Neuron (in vitro differentiated cells): Measurements from ENCODE around the gene RFC2.
"Not testable (repeated sequence)": the region's sequence is repeated elsewhere in the genome, so short reads cannot be mapped to it uniquely, and the experiment has no call there.

ENCODE experiments used
- H2AFZ ChIP-seq: one replicate; pipeline ENCODE4 v1.6.1; 2013; ENCODE audit warnings: low read depth, mild to moderate bottlenecking, inconsistent platforms, low read length, moderate library complexity
- H3K27me3 ChIP-seq: one replicate; pipeline ENCODE4 v1.6.1; 2013; ENCODE audit warnings: low read length; ENCODE audit not compliant: insufficient read depth
- H3K36me3 ChIP-seq: one replicate; pipeline ENCODE4 v1.6.1; 2013; ENCODE audit warnings: low read length; ENCODE audit not compliant: insufficient read depth
- H3K4me1 ChIP-seq: one replicate; pipeline ENCODE4 v1.6.1; 2013; ENCODE audit warnings: low read length; ENCODE audit not compliant: insufficient read depth
- H3K4me3 ChIP-seq: 2 replicates; pipeline ENCODE4 v1.5.1; 2013; ENCODE audit warnings: mild to moderate bottlenecking, low read length, moderate library complexity
- H3K9me3 ChIP-seq: one replicate; pipeline ENCODE4 v1.6.1; 2013; ENCODE audit warnings: low read length

The RFC2 gene

GRCh38 chr7:74253835-74254128 lies 417 bp downstream of the RFC2 start:
- Histone ChIP-seq H3K9me3 (no peaks in the 10 kb centered on the region), H3K4me3 (peak overlapping the region; percentile 78), H3K27me3 (no peaks in the 10 kb centered on the region), H2AFZ (peak overlapping the region; percentile 31), H3K4me1 (peaks cover 14% of the 10 kb centered on the region), H3K36me3 (peaks cover 37% of the 10 kb centered on the region)

- Histone ChIP-seq H3K9me3 (no peaks in the 10 kb centered on the region), H3K36me3 (peaks cover 39% of the 10 kb centered on the region), H3K4me1 (peaks cover 14% of the 10 kb centered on the region), H3K27me3 (no peaks in the 10 kb centered on the region), H3K4me3 (peak overlapping the region; percentile 78), H2AFZ (no peak overlapping the region)
Measured at GRCh38 chr7:74253331-74253730, 868 bp downstream of the RFC2 start.

GRCh38 chr7:74252893-74253292 lies 1.3 kb downstream of the RFC2 start:
- Histone ChIP-seq H3K9me3 (no peaks in the 10 kb centered on the region), H2AFZ (no peak overlapping the region), H3K27me3 (no peaks in the 10 kb centered on the region), H3K4me1 (peaks cover 14% of the 10 kb centered on the region), H3K4me3 (peak overlapping the region; percentile 78), H3K36me3 (peaks cover 43% of the 10 kb centered on the region)

GRCh38 chr7:74249058-74249457 lies 5.1 kb downstream of the RFC2 start:
- H3K4me3 ChIP-seq, H3K27me3 ChIP-seq, H3K4me1 ChIP-seq, H2AFZ ChIP-seq, H3K9me3 ChIP-seq: not testable (repeated sequence)
- peaks cover 65% of the 10 kb centered on the region for H3K36me3 ChIP-seq

GRCh38 chr7:74248156-74248555 lies 6.0 kb downstream of the RFC2 start:
- Histone ChIP-seq H3K4me1 (peaks cover 3% of the 10 kb centered on the region), H3K9me3 (no peaks in the 10 kb centered on the region), H2AFZ (no peak overlapping the region), H3K4me3 (no peak overlapping the region), H3K27me3 (no peaks in the 10 kb centered on the region), H3K36me3 (peaks cover 74% of the 10 kb centered on the region)

- Histone ChIP-seq H3K27me3 (no peaks in the 10 kb centered on the region), H2AFZ (no peak overlapping the region), H3K9me3 (no peaks in the 10 kb centered on the region), H3K36me3 (peaks cover 82% of the 10 kb centered on the region), H3K4me3 (no peak overlapping the region), H3K4me1 (no peaks in the 10 kb centered on the region)
Measured at GRCh38 chr7:74246497-74246896, 7.7 kb downstream of the RFC2 start.

GRCh38 chr7:74242122-74242443 lies 12.1 kb downstream of the RFC2 start:
- Histone ChIP-seq H2AFZ (no peak overlapping the region), H3K4me3 (no peak overlapping the region), H3K36me3 (peaks cover 81% of the 10 kb centered on the region), H3K4me1 (no peaks in the 10 kb centered on the region), H3K9me3 (no peaks in the 10 kb centered on the region), H3K27me3 (no peaks in the 10 kb centered on the region)

- no peaks in the 10 kb centered on the region for H3K27me3 ChIP-seq
- H3K4me1 ChIP-seq: no peaks in the 10 kb centered on the region
- no peak overlapping the region for H3K4me3 ChIP-seq
- peaks cover 86% of the 10 kb centered on the region for H3K36me3 ChIP-seq
- no peaks in the 10 kb centered on the region for H3K9me3 ChIP-seq
- no peak overlapping the region for H2AFZ ChIP-seq
Measured at GRCh38 chr7:74240482-74240881, 13.7 kb downstream of the RFC2 start.

- Histone ChIP-seq H3K27me3 (no peaks in the 10 kb centered on the region), H3K4me1 (no peaks in the 10 kb centered on the region), H3K36me3 (peaks cover 75% of the 10 kb centered on the region), H2AFZ (no peak overlapping the region), H3K4me3 (no peak overlapping the region), H3K9me3 (no peaks in the 10 kb centered on the region)
Measured at GRCh38 chr7:74236284-74236683, 17.9 kb downstream of the RFC2 start.

GRCh38 chr7:74235518-74236268 lies 18.5 kb downstream of the RFC2 start:
- Histone ChIP-seq H2AFZ (no peak overlapping the region), H3K4me3 (no peak overlapping the region), H3K4me1 (no peaks in the 10 kb centered on the region), H3K27me3 (no peaks in the 10 kb centered on the region), H3K36me3 (peaks cover 77% of the 10 kb centered on the region), H3K9me3 (no peaks in the 10 kb centered on the region)

- H3K36me3 ChIP-seq: peaks cover 78% of the 10 kb centered on the region
- H3K9me3 ChIP-seq: no peaks in the 10 kb centered on the region
- H2AFZ ChIP-seq: no peak overlapping the region
- H3K27me3 ChIP-seq: no peaks in the 10 kb centered on the region
- H3K4me1 ChIP-seq: no peaks in the 10 kb centered on the region
- no peak overlapping the region for H3K4me3 ChIP-seq
Measured at GRCh38 chr7:74233655-74234285, 20.4 kb downstream of the RFC2 start.

- H3K4me1 ChIP-seq: no peaks in the 10 kb centered on the region
- H3K9me3 ChIP-seq: no peaks in the 10 kb centered on the region
- no peaks in the 10 kb centered on the region for H3K27me3 ChIP-seq
- H3K4me3 ChIP-seq: no peak overlapping the region
- peaks cover 67% of the 10 kb centered on the region for H3K36me3 ChIP-seq
- no peak overlapping the region for H2AFZ ChIP-seq
Measured at GRCh38 chr7:74231232-74231590, 23.0 kb downstream of the RFC2 start.

GRCh38 chr7:74230446-74231231 lies 23.6 kb downstream of the RFC2 start:
- peaks cover 65% of the 10 kb centered on the region for H3K36me3 ChIP-seq
- H3K4me3 ChIP-seq: no peak overlapping the region
- H3K27me3 ChIP-seq: no peaks in the 10 kb centered on the region
- H3K4me1 ChIP-seq: no peaks in the 10 kb centered on the region
- no peak overlapping the region for H2AFZ ChIP-seq
- no peaks in the 10 kb centered on the region for H3K9me3 ChIP-seq
